GM12878 (cell line): ENCODE data around the gene TPCN1. TPM values are rescaled to one million over a fixed set of nuclear protein-coding genes. Genes with fewer than 3 reads are reported as not detected.

ENCODE experiments used
- ATAC-seq: fragments of 200-7000 bp; cut with Tn5 transposase; 3 replicates; pipeline ENCODE4 v1.9.1; 2020; ENCODE audit warnings: mild to moderate bottlenecking, moderate library complexity
- BruUV-seq: library from RNA; stranded (reverse); fragments of 400-500 nt; replicated peaks from 2 replicates; lab custom pipeline; 2021; lab: Mats Ljungman, UMichigan
- CTCF ChIA-PET: fragments of 300-600 bp; sonication (Branson Sonifier 250); formaldehyde crosslinking; extraction: SDS; loops from one replicate; lab custom pipeline; 2021; ENCODE audit warnings: inconsistent platforms; lab: Yijun Ruan, JAX
- POLR2A ChIA-PET: fragments of 350-600 bp; formaldehyde crosslinking; extraction: SDS; loops from one replicate; lab custom pipeline; 2021; ENCODE audit warnings: inconsistent platforms; lab: Charles Lee
- RAD21 ChIA-PET: fragments of 300-600 bp; sonication (Branson Sonifier 250); formaldehyde crosslinking; loops from one replicate; lab custom pipeline; 2023; ENCODE audit warnings: antibody characterized with exemption; ENCODE audit not compliant: unreplicated experiment; lab: Charles Lee
- SMC1A ChIA-PET: fragments of 300-600 bp; sonication (Branson Sonifier 250); formaldehyde crosslinking; loops from one replicate; lab custom pipeline; 2023; ENCODE audit not compliant: unreplicated experiment, uncharacterized antibody; lab: Charles Lee
- DNase-seq: peaks from one replicate; pipeline ENCODE4 v3.0.0-alpha.2; 2011; ENCODE audit warnings: low read depth, low spot score
- FAIRE-seq: peaks from 3 replicates; lab custom pipeline; 2011; peaks lifted over from hg19 to GRCh38; lab: Jason Lieb, UNC
- H2AFZ ChIP-seq: 2 replicates; pipeline ENCODE4 v1.6.0; 2011; ENCODE audit warnings: low read depth, low read length, control low read depth; ENCODE audit not compliant: control insufficient read depth
- H3K27ac ChIP-seq: 2 replicates; pipeline ENCODE4 v1.5.1; 2011; ENCODE audit warnings: control low read depth; ENCODE audit not compliant: control insufficient read depth, insufficient read depth
- H3K27me3 ChIP-seq, 2 experiments: replicated peaks in 1 of 2; 2 replicates each; pipeline versions ENCODE4 v1.6.0 to v1.6.1; 2011; ENCODE audit warnings: low read length in 1 of 2; ENCODE audit not compliant: control insufficient read depth in 2 of 2, insufficient read depth in 2 of 2
- H3K36me3 ChIP-seq, 2 experiments: 2 replicates each; pipeline ENCODE4 v1.5.1; 2011; ENCODE audit warnings: low read length in 1 of 2; ENCODE audit not compliant: control insufficient read depth in 2 of 2, insufficient read depth in 2 of 2
- H3K4me1 ChIP-seq: 2 replicates; pipeline ENCODE4 v1.6.1; 2011; ENCODE audit warnings: mild to moderate bottlenecking, low read length, moderate library complexity, mixed read lengths; ENCODE audit not compliant: control insufficient read depth, insufficient read depth
- H3K4me2 ChIP-seq: 2 replicates; pipeline ENCODE4 v1.6.0; 2011; ENCODE audit warnings: control low read depth; ENCODE audit not compliant: control insufficient read depth, insufficient read depth
- H3K4me3 ChIP-seq: fragments of 200-600 bp; sonication (generic); 2 replicates; pipeline ENCODE4 v1.5.1; 2016
- H3K79me2 ChIP-seq: 2 replicates; pipeline ENCODE4 v1.6.0; 2011; ENCODE audit warnings: low read length; ENCODE audit not compliant: control insufficient read depth, insufficient read depth
- H3K9ac ChIP-seq: 2 replicates; pipeline ENCODE4 v1.8.0; 2011; ENCODE audit warnings: low read length, control low read depth, mixed read lengths; ENCODE audit not compliant: control insufficient read depth, insufficient read depth
- H3K9me3 ChIP-seq: replicated peaks from 3 replicates; pipeline ENCODE4 v1.5.1; 2011; ENCODE audit warnings: mild to moderate bottlenecking, low read length; ENCODE audit not compliant: control insufficient read depth, insufficient read depth
- H4K20me1 ChIP-seq: 2 replicates; pipeline ENCODE4 v1.6.0; 2011; ENCODE audit not compliant: control insufficient read depth, insufficient read depth
- BRCA1 ChIP-seq: IDR thresholded peaks from 2 replicates; pipeline ENCODE4 v1.6.1; 2011; ENCODE audit warnings: low read depth, low read length, improper control_type of control experiment
- CBFB ChIP-seq: IDR thresholded peaks from 2 replicates; pipeline ENCODE4 v1.6.1; 2016; ENCODE audit warnings: antibody characterized with exemption, low read depth
- CHD1 ChIP-seq: IDR thresholded peaks from 2 replicates; pipeline ENCODE4 v1.6.1; 2012; ENCODE audit warnings: low read depth, low read length, improper control_type of control experiment
- GATAD2B ChIP-seq: fragments of 450-650 bp; conservative IDR thresholded peaks from 2 replicates; pipeline ENCODE4 v1.6.1; 2017; ENCODE audit warnings: low read depth, mild to moderate bottlenecking, moderate library complexity
- HDAC2 ChIP-seq: fragments of 200-600 bp; sonication (generic); IDR thresholded peaks from 2 replicates; pipeline ENCODE4 v1.6.1; 2017
- NR2C1 ChIP-seq: fragments of 450-650 bp; IDR thresholded peaks from 2 replicates; pipeline ENCODE4 v1.6.1; 2017; ENCODE audit warnings: antibody characterized with exemption, mild to moderate bottlenecking, moderate library complexity
- RELA ChIP-seq: fragments of 450-650 bp; IDR thresholded peaks from 2 replicates; pipeline ENCODE4 v1.8.0; 2014; ENCODE audit warnings: borderline replicate concordance; ENCODE audit not compliant: partially characterized antibody
- SMC3 ChIP-seq: IDR thresholded peaks from 2 replicates; pipeline ENCODE4 v1.6.1; 2011; ENCODE audit warnings: low read length, improper control_type of control experiment, borderline replicate concordance
- TCF3 ChIP-seq: IDR thresholded peaks from 2 replicates; pipeline ENCODE4 v1.6.1; 2012; ENCODE audit warnings: low read depth, mild to moderate bottlenecking, low read length, borderline replicate concordance; ENCODE audit not compliant: insufficient read depth
- TCF7 ChIP-seq: IDR thresholded peaks from 2 replicates; pipeline ENCODE4 v1.6.1; 2014; ENCODE audit warnings: antibody characterized with exemption, borderline replicate concordance
- ZNF274 ChIP-seq: IDR thresholded peaks from one replicate; pipeline ENCODE4 v1.8.0; 2011; ENCODE audit not compliant: insufficient read length, insufficient read depth
- ZSCAN29 ChIP-seq: fragments of 450-650 bp; IDR thresholded peaks from 2 replicates; pipeline ENCODE4 v1.6.1; 2017; ENCODE audit warnings: mild to moderate bottlenecking, moderate library complexity
- WGBS: methylation state at CpG from one replicate; pipeline ENCODE4 v1.1.6; 2016; ENCODE audit warnings: low lambda C conversion rate; ENCODE audit not compliant: insufficient replicate concordance, insufficient coverage; ENCODE audit errors: missing lambda C conversion rate; 5-methylcytosine and 5-hydroxymethylcytosine counted together
- in situ Hi-C: fragments of 300-500 bp; cut with MboI; formaldehyde crosslinking; loops from 9 replicates; pipeline ENCODE4 v1.14.3; 2018; ENCODE audit warnings: mixed read lengths
- intact Hi-C: fragments of 100-400 bp; cut with micrococcal nuclease; formaldehyde crosslinking; loops from one replicate; pipeline ENCODE4 v1.14.2; 2022; ENCODE audit not compliant: unreplicated experiment
- polyA plus RNA-seq, 11 experiments: library from polyadenylated mRNA; depleted of rRNA in 4 of 11; unstranded in 6 of 11; stranded (reverse) in 5 of 11; fragments of >200 nt; fragmentation: Nextera tagmentation in 4 of 11; fragmentation: Illumina TruSeq in 1 of 11; extraction: Ambion mirVana in 4 of 11; extraction: Trizol in 1 of 11; gene quantifications; 1 replicate in 1 of 11; 2 replicates in 10 of 11; pipeline versions ENCODE4 v1.2.1 to v1.2.3, GENCODE V29; 2011 to 2016; ENCODE audit warnings: inconsistent platforms in 2 of 11, missing spikeins in 2 of 11, low read depth in 1 of 11
- total RNA-seq, 4 experiments: library from RNA; depleted of rRNA in 3 of 4; stranded (reverse); fragments of >200 nt in 3 of 4; fragmentation: Illumina TruSeq in 1 of 4; extraction: Trizol in 1 of 4; gene quantifications; 2 replicates each; pipeline versions ENCODE4 v1.2.1 to v1.2.3, GENCODE V29; 2013 to 2021
- TF ChIP-seq, protein P1 (sequence below): fragments of 450-650 bp; formaldehyde crosslinking; IDR thresholded peaks from 2 replicates; pipeline ENCODE4 v1.5.0; 2022; ENCODE audit warnings: mild to moderate bottlenecking, missing genetic modification characterization
- TF ChIP-seq, protein P2 (sequence below): fragments of 450-650 bp; IDR thresholded peaks from 2 replicates; pipeline ENCODE4 v1.6.1; 2016; ENCODE audit warnings: mild to moderate bottlenecking

TPCN1 gene
- total and polyA plus RNA-seq, 10 of the 15 experiments (the other 5 are each of a cell fraction or from before 2014, with no cell fraction given) = 0.79 to 30.9 (median 19.4) TPM

DNA sequence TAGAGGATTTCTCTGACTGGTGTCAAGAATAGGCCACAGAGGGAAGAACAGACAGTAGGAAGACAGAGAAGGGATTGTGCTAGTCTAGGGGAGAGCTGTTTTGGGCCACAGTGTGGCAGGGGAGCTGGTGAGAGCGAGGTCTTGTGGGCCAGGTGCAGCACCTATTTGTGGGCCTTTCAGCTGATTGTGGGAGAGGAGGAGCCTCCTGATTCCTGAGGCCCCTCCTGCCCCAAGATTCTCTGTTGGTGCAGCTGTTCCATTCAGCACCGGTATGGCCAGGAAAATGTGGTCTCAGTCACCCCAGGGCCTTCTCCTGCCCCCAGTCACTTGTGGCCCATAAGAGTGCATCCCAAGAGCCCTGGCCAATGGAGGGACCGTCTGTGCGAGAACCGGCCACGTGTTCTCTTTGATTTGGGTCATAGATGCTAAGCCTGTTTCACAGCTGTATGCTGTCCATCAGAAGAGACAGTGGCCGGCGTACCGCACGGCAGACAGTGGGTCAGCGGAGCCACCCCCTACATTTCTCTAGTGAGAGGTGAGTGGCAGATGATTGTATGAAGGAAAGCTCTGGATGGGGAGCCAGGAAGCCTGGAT is 27.7 kb downstream of the TPCN1 start:
- Histone ChIP-seq H3K36me3 (peaks cover 4 to 15% of the 10 kb centered on the region in 2 experiments; a peak in 3 of 4 replicates), H2AFZ (no peak overlapping the region), H3K9ac (no peak overlapping the region), H3K9me3 (peaks cover 5% of the 10 kb centered on the region), H3K27ac (no peak overlapping the region), H3K4me3 (no peak overlapping the region), H3K79me2 (no peaks in the 10 kb centered on the region), H3K4me1 (no peaks in the 10 kb centered on the region), H3K4me2 (no peak overlapping the region), H4K20me1 (no peaks in the 10 kb centered on the region), H3K27me3 (no peaks in the 10 kb centered on the region)
- intact Hi-C loops (no loop called here), in situ Hi-C loops (no loop called here)
- 99% methylated on average over 11 of the region's 11 CpGs for WGBS
- FAIRE-seq = no peak
- no TSS peak for BruUV-seq
- RAD21 ChIA-PET = no interaction called here
- no peak for ATAC-seq
- DNase-seq = no peak
- CTCF ChIA-PET = no interaction called here
- POLR2A ChIA-PET = no interaction called here
- SMC1A ChIA-PET = interaction anchor here (1.5 kb wide), 1 partner anchor 52 kb away, joined by 6 read pairs; no protein-coding TSS in a partner anchor
- no peak for TF ChIP-seq TCF3
- TF ChIP-seq NR2C1 = no peak
- TF ChIP-seq, all 136 proteins: peak for 0

DNA sequence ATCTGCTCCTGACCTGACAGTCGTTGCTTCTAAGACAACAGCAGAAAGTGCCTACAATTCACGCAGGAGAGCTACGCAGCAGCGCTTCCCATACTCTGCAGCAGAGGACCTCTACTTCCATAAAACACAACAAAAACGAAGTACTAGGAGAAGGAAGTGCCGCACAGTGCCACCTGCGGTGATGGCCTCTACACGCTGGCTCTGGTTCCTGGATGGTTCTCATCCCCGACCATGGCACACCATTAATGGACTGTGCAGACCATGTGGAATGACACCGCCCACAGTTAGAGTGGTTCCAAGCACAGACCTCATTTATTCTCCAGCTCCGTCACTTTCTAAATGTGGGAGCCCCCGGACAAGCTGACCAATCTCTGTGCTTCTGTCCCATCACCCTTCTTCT is 28.3 kb downstream of the TPCN1 start:
- intact Hi-C loops = no loop called here
- Histone ChIP-seq H3K4me3 (no peak overlapping the region), H2AFZ (no peak overlapping the region), H3K27me3 (no peaks in the 10 kb centered on the region), H3K4me2 (no peak overlapping the region), H3K4me1 (no peaks in the 10 kb centered on the region), H4K20me1 (no peaks in the 10 kb centered on the region), H3K27ac (no peak overlapping the region), H3K79me2 (no peaks in the 10 kb centered on the region), H3K36me3 (peaks cover 4 to 15% of the 10 kb centered on the region in 2 experiments; a peak in 3 of 4 replicates), H3K9me3 (peaks cover 5% of the 10 kb centered on the region), H3K9ac (no peak overlapping the region)
- FAIRE-seq (no peak), DNase-seq (no peak), ATAC-seq (no peak)
- in situ Hi-C loops = no loop called here
- SMC1A ChIA-PET = interaction anchor here (1.5 kb wide), 1 partner anchor 53 kb away, joined by 6 read pairs; no protein-coding TSS in a partner anchor
- no TSS peak for BruUV-seq
- RAD21 ChIA-PET = no interaction called here
- 92% methylated on average over 12 of the region's 12 CpGs for WGBS
- CTCF ChIA-PET = no interaction called here
- POLR2A ChIA-PET = no interaction called here
- TF ChIP-seq, protein P1, sequence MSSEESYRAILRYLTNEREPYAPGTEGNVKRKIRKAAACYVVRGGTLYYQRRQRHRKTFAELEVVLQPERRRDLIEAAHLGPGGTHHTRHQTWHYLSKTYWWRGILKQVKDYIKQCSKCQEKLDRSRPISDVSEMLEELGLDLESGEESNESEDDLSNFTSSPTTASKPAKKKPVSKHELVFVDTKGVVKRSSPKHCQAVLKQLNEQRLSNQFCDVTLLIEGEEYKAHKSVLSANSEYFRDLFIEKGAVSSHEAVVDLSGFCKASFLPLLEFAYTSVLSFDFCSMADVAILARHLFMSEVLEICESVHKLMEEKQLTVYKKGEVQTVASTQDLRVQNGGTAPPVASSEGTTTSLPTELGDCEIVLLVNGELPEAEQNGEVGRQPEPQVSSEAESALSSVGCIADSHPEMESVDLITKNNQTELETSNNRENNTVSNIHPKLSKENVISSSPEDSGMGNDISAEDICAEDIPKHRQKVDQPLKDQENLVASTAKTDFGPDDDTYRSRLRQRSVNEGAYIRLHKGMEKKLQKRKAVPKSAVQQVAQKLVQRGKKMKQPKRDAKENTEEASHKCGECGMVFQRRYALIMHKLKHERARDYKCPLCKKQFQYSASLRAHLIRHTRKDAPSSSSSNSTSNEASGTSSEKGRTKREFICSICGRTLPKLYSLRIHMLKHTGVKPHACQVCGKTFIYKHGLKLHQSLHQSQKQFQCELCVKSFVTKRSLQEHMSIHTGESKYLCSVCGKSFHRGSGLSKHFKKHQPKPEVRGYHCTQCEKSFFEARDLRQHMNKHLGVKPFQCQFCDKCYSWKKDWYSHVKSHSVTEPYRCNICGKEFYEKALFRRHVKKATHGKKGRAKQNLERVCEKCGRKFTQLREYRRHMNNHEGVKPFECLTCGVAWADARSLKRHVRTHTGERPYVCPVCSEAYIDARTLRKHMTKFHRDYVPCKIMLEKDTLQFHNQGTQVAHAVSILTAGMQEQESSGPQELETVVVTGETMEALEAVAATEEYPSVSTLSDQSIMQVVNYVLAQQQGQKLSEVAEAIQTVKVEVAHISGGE = no peak
- TF ChIP-seq, protein P2, sequence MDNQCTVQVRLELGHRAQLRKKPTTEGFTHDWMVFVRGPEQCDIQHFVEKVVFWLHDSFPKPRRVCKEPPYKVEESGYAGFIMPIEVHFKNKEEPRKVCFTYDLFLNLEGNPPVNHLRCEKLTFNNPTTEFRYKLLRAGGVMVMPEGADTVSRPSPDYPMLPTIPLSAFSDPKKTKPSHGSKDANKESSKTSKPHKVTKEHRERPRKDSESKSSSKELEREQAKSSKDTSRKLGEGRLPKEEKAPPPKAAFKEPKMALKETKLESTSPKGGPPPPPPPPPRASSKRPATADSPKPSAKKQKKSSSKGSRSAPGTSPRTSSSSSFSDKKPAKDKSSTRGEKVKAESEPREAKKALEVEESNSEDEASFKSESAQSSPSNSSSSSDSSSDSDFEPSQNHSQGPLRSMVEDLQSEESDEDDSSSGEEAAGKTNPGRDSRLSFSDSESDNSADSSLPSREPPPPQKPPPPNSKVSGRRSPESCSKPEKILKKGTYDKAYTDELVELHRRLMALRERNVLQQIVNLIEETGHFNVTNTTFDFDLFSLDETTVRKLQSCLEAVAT = no peak
- TF ChIP-seq CHD1 = no peak
- no peak for TF ChIP-seq HDAC2
- no peak for TF ChIP-seq GATAD2B
- TF ChIP-seq SMC3 = no peak
- no peak for TF ChIP-seq TCF7
- TF ChIP-seq TCF3 = no peak
- no peak for TF ChIP-seq CBFB
- no peak for TF ChIP-seq ZNF274
- no peak for TF ChIP-seq RELA
- TF ChIP-seq BRCA1 = no peak
- no peak for TF ChIP-seq ZSCAN29
